H1 (cell line): Measurements from ENCODE around the gene RAD51B. TPM values are rescaled to one million over a fixed set of nuclear protein-coding genes. Genes with fewer than 3 reads are reported as not detected.
A peak's percentile ranks its signal among the peaks of the same experiment; 100 is the strongest.

Experiments
- CTCF ChIA-PET: fragments of 300-600 bp; sonication (Branson Sonifier 250); formaldehyde crosslinking; loops from one replicate; lab custom pipeline; 2021; ENCODE audit not compliant: partially characterized antibody; lab: Charles Lee
- POLR2A ChIA-PET: fragments of 300-600 bp; sonication (Branson Sonifier 250); formaldehyde crosslinking; loops from one replicate; lab custom pipeline; 2021; ENCODE audit warnings: inconsistent platforms; ENCODE audit not compliant: partially characterized antibody; lab: Charles Lee
- DNase-seq, 2 experiments: peaks; one replicate each; pipeline versions ENCODE4 v3.0.0 to v3.0.0-alpha.2; 2010 to 2022; ENCODE audit warnings: low spot score in 2 of 2, low read depth in 1 of 2, mixed read lengths in 1 of 2
- FAIRE-seq: peaks from 2 replicates; lab custom pipeline; 2011; peaks lifted over from hg19 to GRCh38; lab: Jason Lieb, UNC
- H2AFZ ChIP-seq: 2 replicates; pipeline ENCODE4 v1.8.1; 2012; ENCODE audit warnings: low read length, inconsistent platforms
- H2AK5ac ChIP-seq: 2 replicates; pipeline ENCODE4 v1.6.1; 2013; ENCODE audit warnings: low read depth, low read length
- H2BK120ac ChIP-seq: replicated peaks from 2 replicates; pipeline ENCODE3; 2013; ENCODE audit warnings: low read depth, low read length, inconsistent platforms
- H2BK12ac ChIP-seq: 2 replicates; pipeline ENCODE4 v1.6.1; 2013; ENCODE audit warnings: low read depth, low read length
- H2BK15ac ChIP-seq: 2 replicates; pipeline ENCODE4 v1.6.1; 2013; ENCODE audit warnings: low read length
- H2BK20ac ChIP-seq: 2 replicates; pipeline ENCODE4 v1.6.1; 2013; ENCODE audit warnings: low read length
- H2BK5ac ChIP-seq: 2 replicates; pipeline ENCODE4 v1.6.1; 2013; ENCODE audit warnings: low read depth, low read length
- H3K14ac ChIP-seq: 2 replicates; pipeline ENCODE4 v1.6.1; 2013; ENCODE audit warnings: inconsistent platforms; ENCODE audit not compliant: insufficient read length
- H3K18ac ChIP-seq: 2 replicates; pipeline ENCODE4 v1.6.1; 2013; ENCODE audit warnings: low read length; ENCODE audit errors: extremely low read depth
- H3K23ac ChIP-seq: 2 replicates; pipeline ENCODE4 v1.6.1; 2013; ENCODE audit warnings: inconsistent platforms; ENCODE audit not compliant: insufficient read length
- H3K23me2 ChIP-seq: 2 replicates; pipeline ENCODE4 v1.6.1; 2013; ENCODE audit warnings: low read depth, low read length
- H3K27ac ChIP-seq: 2 replicates; pipeline ENCODE4 v1.6.1; 2011; ENCODE audit warnings: low read depth, low read length, inconsistent platforms
- H3K27me3 ChIP-seq, 4 experiments: replicated peaks in 1 of 4; 1 replicate in 1 of 4; 2 replicates in 3 of 4; pipeline versions ENCODE4 v1.6.1 to v1.8.1; 2011 to 2013; ENCODE audit warnings: low read length in 3 of 4, mild to moderate bottlenecking in 3 of 4, inconsistent platforms in 2 of 4, mixed read lengths in 2 of 4, moderate library complexity in 1 of 4; ENCODE audit not compliant: control insufficient read depth in 3 of 4, insufficient read depth in 3 of 4; ENCODE audit errors: extremely low read depth in 1 of 4
- H3K36me3 ChIP-seq, 4 experiments: 2 replicates each; pipeline versions ENCODE4 v1.6.1 to v1.8.1; 2011 to 2013; ENCODE audit warnings: mild to moderate bottlenecking in 4 of 4, low read length in 3 of 4, moderate library complexity in 2 of 4, control low read depth in 1 of 4, inconsistent platforms in 1 of 4; ENCODE audit not compliant: insufficient read depth in 4 of 4, control insufficient read depth in 2 of 4
- H3K4ac ChIP-seq: replicated peaks from 2 replicates; pipeline ENCODE3; 2013; ENCODE audit warnings: low read length, low read depth, mixed read lengths, inconsistent platforms; ENCODE audit not compliant: insufficient read length
- H3K4me1 ChIP-seq, 4 experiments: replicated peaks in 1 of 4; 1 replicate in 1 of 4; 2 replicates in 3 of 4; pipeline versions ENCODE4 v1.6.1 to v1.8.1; 2011 to 2013; ENCODE audit warnings: low read length in 3 of 4, inconsistent platforms in 2 of 4, mixed read lengths in 1 of 4; ENCODE audit not compliant: insufficient read depth in 4 of 4, control insufficient read depth in 3 of 4
- H3K4me2 ChIP-seq, 2 experiments: 2 replicates each; pipeline versions ENCODE4 v1.6.1 to v1.8.1; 2011 to 2013; ENCODE audit warnings: low read depth in 2 of 2, low read length in 2 of 2, control low read depth in 1 of 2, inconsistent platforms in 1 of 2, mild to moderate bottlenecking in 1 of 2; ENCODE audit not compliant: insufficient read depth in 1 of 2
- H3K4me3 ChIP-seq, 4 experiments: fragments of 200-600, 300-600 bp in 1 of 4; sonication (generic), shearing (Covaris generic), sonication (Bioruptor Twin) in 1 of 4; 2 replicates each; pipeline versions ENCODE4 v1.5.1 to v1.8.1; 2011 to 2016; ENCODE audit warnings: low read length in 4 of 4, low read depth in 3 of 4, control low read depth in 2 of 4, inconsistent platforms in 2 of 4, mild to moderate bottlenecking in 2 of 4, mixed read lengths in 1 of 4, moderate library complexity in 1 of 4; ENCODE audit not compliant: insufficient read depth in 2 of 4; ENCODE audit errors: extremely low read depth in 1 of 4
- H3K56ac ChIP-seq: replicated peaks from 2 replicates; pipeline ENCODE3; 2013; ENCODE audit warnings: low read depth, mild to moderate bottlenecking, mixed read lengths, low read length, inconsistent platforms; ENCODE audit not compliant: insufficient read length
- H3K79me1 ChIP-seq: 2 replicates; pipeline ENCODE4 v1.6.1; 2013; ENCODE audit warnings: low read depth, low read length, control low read depth
- H3K79me2 ChIP-seq, 2 experiments: 2 replicates each; pipeline versions ENCODE4 v1.6.1 to v1.8.1; 2012 to 2013; ENCODE audit warnings: low read length in 2 of 2, mild to moderate bottlenecking in 2 of 2, inconsistent platforms in 1 of 2; ENCODE audit not compliant: insufficient read depth in 2 of 2, control insufficient read depth in 1 of 2
- H3K9ac ChIP-seq, 4 experiments: replicated peaks in 1 of 4; 1 replicate in 1 of 4; 2 replicates in 3 of 4; pipeline versions ENCODE4 v1.6.1 to v1.8.1; 2011 to 2013; ENCODE audit warnings: low read depth in 3 of 4, low read length in 3 of 4, control low read depth in 2 of 4, mild to moderate bottlenecking in 2 of 4, moderate library complexity in 2 of 4, inconsistent platforms in 1 of 4; ENCODE audit errors: extremely low read depth in 1 of 4
- H3K9me3 ChIP-seq, 2 experiments: 2 replicates each; pipeline versions ENCODE4 v1.6.1 to v1.8.1; 2012 to 2013; ENCODE audit warnings: mild to moderate bottlenecking in 2 of 2, moderate library complexity in 2 of 2, control low read depth in 1 of 2, inconsistent platforms in 1 of 2, low read depth in 1 of 2, low read length in 1 of 2, mixed read lengths in 1 of 2; ENCODE audit not compliant: insufficient read depth in 2 of 2
- H4K20me1 ChIP-seq, 2 experiments: replicated peaks in 1 of 2; 2 replicates each; pipeline versions ENCODE3 to v1.8.1; 2011 to 2013; ENCODE audit warnings: inconsistent platforms in 2 of 2, low read length in 2 of 2, mild to moderate bottlenecking in 1 of 2; ENCODE audit not compliant: insufficient read depth in 2 of 2, control insufficient read depth in 1 of 2
- H4K5ac ChIP-seq: 2 replicates; pipeline ENCODE4 v1.6.1; 2013; ENCODE audit warnings: low read length, low read depth, mixed read lengths, inconsistent platforms; ENCODE audit not compliant: insufficient read length
- H4K8ac ChIP-seq: 2 replicates; pipeline ENCODE4 v1.8.0; 2013; ENCODE audit warnings: mild to moderate bottlenecking, moderate library complexity, low read length, inconsistent platforms; ENCODE audit not compliant: insufficient read depth; ENCODE audit errors: extremely low read depth
- H4K91ac ChIP-seq: replicated peaks from 2 replicates; pipeline ENCODE3; 2013; ENCODE audit warnings: low read length, mixed read lengths, inconsistent platforms; ENCODE audit not compliant: insufficient read length
- BCL11A ChIP-seq, 2 experiments: IDR thresholded peaks; one replicate each; pipeline ENCODE4 v1.6.1; 2011; ENCODE audit warnings: low read depth in 2 of 2, low read length in 2 of 2, mild to moderate bottlenecking in 2 of 2
- KDM1A ChIP-seq: fragments of 200-600, 300-600 bp; sonication (generic); IDR thresholded peaks from 2 replicates; pipeline ENCODE4 v1.7.1; 2016; ENCODE audit warnings: mild to moderate bottlenecking, low read length, borderline replicate concordance
- POU5F1 ChIP-seq: IDR thresholded peaks from 2 replicates; pipeline ENCODE4 v1.6.1; 2011; ENCODE audit warnings: low read depth, mild to moderate bottlenecking, low read length, moderate library complexity
- RAD21 ChIP-seq, 2 experiments: IDR thresholded peaks in 1 of 2; conservative IDR thresholded peaks in 1 of 2; 2 replicates each; pipeline ENCODE4 v1.6.1; 2011; ENCODE audit warnings: low read depth in 2 of 2, low read length in 2 of 2, improper control_type of control experiment in 1 of 2, inconsistent platforms in 1 of 2, mild to moderate bottlenecking in 1 of 2, moderate library complexity in 1 of 2
- RFX5 ChIP-seq: IDR thresholded peaks from 2 replicates; pipeline ENCODE4 v1.6.1; 2011; ENCODE audit warnings: low read depth, low read length, improper control_type of control experiment, borderline replicate concordance
- SP1 ChIP-seq: IDR thresholded peaks from 2 replicates; pipeline ENCODE4 v1.6.1; 2011; ENCODE audit warnings: low read depth, low read length
- SUZ12 ChIP-seq: fragments of 200-600 bp; sonication (generic); IDR thresholded peaks from 2 replicates; pipeline ENCODE4 v1.6.1; 2012; ENCODE audit warnings: mild to moderate bottlenecking, inconsistent platforms, low read length, moderate library complexity, mixed read lengths
- TAF1 ChIP-seq: IDR thresholded peaks from 2 replicates; pipeline ENCODE4 v1.6.1; 2011; ENCODE audit warnings: mild to moderate bottlenecking, low read depth, low read length
- TBP ChIP-seq: IDR thresholded peaks from 2 replicates; pipeline ENCODE4 v1.6.1; 2011; ENCODE audit warnings: low read depth, low read length, improper control_type of control experiment
- WGBS, 2 experiments: shearing (Covaris generic) in 1 of 2; methylation state at CpG; one replicate each; pipeline versions ENCODE4 v1.1.6 to v1.1.7; 2013 to 2015; ENCODE audit warnings: low lambda C conversion rate in 2 of 2, mixed read lengths in 2 of 2, inconsistent platforms in 1 of 2, low coverage in 1 of 2, missing lambda C conversion rate in 1 of 2; ENCODE audit not compliant: insufficient replicate concordance in 2 of 2, insufficient coverage in 1 of 2, insufficient read length in 1 of 2; ENCODE audit errors: extremely low coverage in 1 of 2, missing lambda C conversion rate in 1 of 2; 5-methylcytosine and 5-hydroxymethylcytosine counted together
- polyA plus RNA-seq, 7 experiments: library from polyadenylated mRNA; depleted of rRNA in 3 of 7; stranded (reverse) in 5 of 7; unstranded in 2 of 7; fragments of >200 nt in 5 of 7; fragments of 200-250 nt in 2 of 7; gene quantifications; 1 replicate in 5 of 7; 2 replicates in 1 of 7; 4 replicates in 1 of 7; pipeline versions ENCODE4 v1.2.1 to v1.2.3, GENCODE V29; 2011 to 2013; ENCODE audit warnings: missing spikeins in 2 of 7, mixed read lengths in 2 of 7
- total RNA-seq: library from RNA; stranded (reverse); fragmentation: NEBNext Ultra II Directional; extraction: Animal tissue kit (Norgen Biotek cat#: 25700); gene quantifications from 2 replicates; pipeline ENCODE4 v1.2.1, GENCODE V29; 2021
- TF ChIP-seq, protein P1 (sequence below): IDR thresholded peaks from 2 replicates; pipeline ENCODE4 v1.6.1; 2012; ENCODE audit warnings: inconsistent platforms
- TF ChIP-seq, protein P2 (sequence below): IDR thresholded peaks from 2 replicates; pipeline ENCODE4 v1.6.1; 2012; ENCODE audit warnings: inconsistent platforms

Gene RAD51B
- total and polyA plus RNA-seq, 2 of the 8 experiments (the other 6 are each of a cell fraction or from before 2014, with no cell fraction given), result 3.9 to 14.9 TPM

- FAIRE-seq, result peak; percentile 82
- no peak overlapping the region for H3K9ac ChIP-seq
- 0 out of 2 replicates have a peak overlapping the region, but pooled peaks have one; percentile 12 for H3K27ac ChIP-seq
- H2AK5ac ChIP-seq, result no peak overlapping the region
- CTCF ChIA-PET, result interaction anchor here (0.6 to 1.4 kb wide), 6 partner anchors 11 to 218 kb away, joined by 3 to 4 read pairs (median 3); no protein-coding TSS in a partner anchor
- H3K14ac ChIP-seq, result no peak overlapping the region
- no peak overlapping the region for H3K4ac ChIP-seq
- no peaks in the 10 kb centered on the region for H3K23me2 ChIP-seq
- peak overlapping the region in 1 of 4 experiments; percentile 37; a peak in 3 of 8 replicates for H3K4me3 ChIP-seq
- H4K8ac ChIP-seq, result no peak overlapping the region
- H2BK12ac ChIP-seq, result no peak overlapping the region
- POLR2A ChIA-PET, result interaction anchor here (0.8 to 2.5 kb wide), 5 partner anchors 9 to 344 kb away, joined by 3 to 9 read pairs (median 4); partner anchors contain the start of gene ZFP36L1
- H3K4me1 ChIP-seq, result peaks cover 0 to 12% (median 9%) of the 10 kb centered on the region in 4 experiments; a peak in 5 of 7 replicates
- H2BK120ac ChIP-seq, result peak overlapping the region; percentile 13
- DNase-seq, result peak in 1 of 2 experiments; percentile 34
- peaks cover under 1 to 3% of the 10 kb centered on the region in 2 experiments; a peak in 1 of 4 replicates for H3K9me3 ChIP-seq
- no peak overlapping the region for H3K56ac ChIP-seq
- no peaks in the 10 kb centered on the region for H3K36me3 ChIP-seq
- H3K18ac ChIP-seq, result 0 out of 2 replicates have a peak overlapping the region, but pooled peaks have one; percentile 20
- H2BK5ac ChIP-seq, result 0 out of 2 replicates have a peak overlapping the region, but pooled peaks have one; percentile 47
- no peak overlapping the region for H2BK20ac ChIP-seq
- no peak overlapping the region for H2AFZ ChIP-seq
- no peak overlapping the region for H4K5ac ChIP-seq
- no peaks in the 10 kb centered on the region for H4K20me1 ChIP-seq
- no peaks in the 10 kb centered on the region for H3K79me1 ChIP-seq
- 15% methylated on average over 4 of the region's 4 CpGs; no CpG with 5 or more reads in 1 of the 2 experiments for WGBS, 2 experiments
- peak overlapping the region; percentile 43 to 51; a peak in 3 of 4 replicates for H3K4me2 ChIP-seq
- H3K27me3 ChIP-seq, result no peaks in the 10 kb centered on the region
- no peak overlapping the region for H2BK15ac ChIP-seq
- no peak overlapping the region for H3K23ac ChIP-seq
- no peaks in the 10 kb centered on the region for H3K79me2 ChIP-seq
- no peak overlapping the region for H4K91ac ChIP-seq
- TF ChIP-seq TBP, result 0 out of 2 replicates have a peak, but pooled peaks have one; percentile 16
- peak in 1 of 2 experiments; percentile 1 for TF ChIP-seq BCL11A (IDR thresholded peaks at IDR 0.05; ENCODE audit: low read depth in 2 of 2, low read length in 2 of 2)
- no peak for TF ChIP-seq SP1
- TF ChIP-seq KDM1A, result peak; percentile 55; the same call in 1 of the 2 replicates
- TF ChIP-seq, protein P1, sequence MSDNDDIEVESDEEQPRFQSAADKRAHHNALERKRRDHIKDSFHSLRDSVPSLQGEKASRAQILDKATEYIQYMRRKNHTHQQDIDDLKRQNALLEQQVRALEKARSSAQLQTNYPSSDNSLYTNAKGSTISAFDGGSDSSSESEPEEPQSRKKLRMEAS, result no peak
- 0 out of 4 replicates have a peak, but pooled peaks of 1 of the 2 experiments have one; percentile 15 for TF ChIP-seq RAD21 (IDR thresholded peaks at IDR 0.05 in 1 of 2, conservative IDR thresholded peaks at IDR 0.05 in 1 of 2; ENCODE audit: low read depth in 2 of 2, low read length in 2 of 2)
- no peak for TF ChIP-seq RFX5
- TF ChIP-seq, protein P2, sequence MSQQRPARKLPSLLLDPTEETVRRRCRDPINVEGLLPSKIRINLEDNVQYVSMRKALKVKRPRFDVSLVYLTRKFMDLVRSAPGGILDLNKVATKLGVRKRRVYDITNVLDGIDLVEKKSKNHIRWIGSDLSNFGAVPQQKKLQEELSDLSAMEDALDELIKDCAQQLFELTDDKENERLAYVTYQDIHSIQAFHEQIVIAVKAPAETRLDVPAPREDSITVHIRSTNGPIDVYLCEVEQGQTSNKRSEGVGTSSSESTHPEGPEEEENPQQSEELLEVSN, result no peak
- no peak for TF ChIP-seq TAF1
- TF ChIP-seq POU5F1, result no peak
- no peak for TF ChIP-seq SUZ12
These were observed 630.1 kb downstream of the RAD51B start for GRCh38 chr14:68449561-68450181.
